Thyroid gland (tissue), 4 donors: ENCODE results near the gene TRIM8.

Experiments
- CTCF ChIP-seq, 6 experiments: fragments of 200-600 bp in 3 of 6; fragments of 450-650 bp in 3 of 6; sonication (generic) in 3 of 6; IDR thresholded peaks; one replicate each; pipeline ENCODE4 v1.5.1; 2016 to 2019; ENCODE audit warnings: antibody characterized with exemption in 6 of 6, mild to moderate bottlenecking in 2 of 6, inconsistent platforms in 1 of 6, moderate library complexity in 1 of 6
- POLR2A ChIP-seq, 2 donors: fragments of 450-650 bp; IDR thresholded peaks; one replicate each; pipeline ENCODE4 v1.6.1; 2017; ENCODE audit warnings: antibody characterized with exemption in 2 of 2, mild to moderate bottlenecking in 2 of 2, moderate library complexity in 1 of 2

GRCh38 chr10:102696736-102697135 lies 52.5 kb downstream of the TRIM8 start:
- no peak for TF ChIP-seq POLR2A (IDR thresholded peaks at IDR 0.05)
- TF ChIP-seq CTCF (IDR thresholded peaks at IDR 0.05): no peak
